LNCaP clone FGC (cell line): ENCODE data around the gene RGS1.
"Not testable (repeated sequence)": the region's sequence is repeated elsewhere in the genome, so short reads cannot be mapped to it uniquely, and the experiment has no call there.

Experiments
- DNase-seq: peaks from one replicate; pipeline ENCODE4 v3.0.0-alpha.2; 2011; ENCODE audit warnings: low read depth
- H3K4me3 ChIP-seq: 2 replicates; pipeline ENCODE4 v1.5.1; 2011; ENCODE audit warnings: mild to moderate bottlenecking, low read depth, low read length, control low read depth
- CTCF ChIP-seq: IDR thresholded peaks from 2 replicates; pipeline ENCODE4 v1.5.1; 2012; ENCODE audit warnings: mild to moderate bottlenecking; ENCODE audit not compliant: control insufficient read depth, insufficient read depth; ENCODE audit errors: extremely low read depth

The RGS1 gene

GRCh38 chr1:192575499-192576189 is at the start of gene RGS1:
RGS1 (plus strand) TSS chr1:192575773; CDS start chr1:192575793, 20 bp downstream.
- no peak within 1 kb of the TSS for H3K4me3 ChIP-seq
- no peak for DNase-seq
- TF ChIP-seq CTCF, result no peak

GRCh38 chr1:192527111-192527795 is 48.3 kb upstream of the RGS1 start:
- no peak for TF ChIP-seq CTCF
- no peak for DNase-seq
- no peak overlapping the region for H3K4me3 ChIP-seq

GRCh38 chr1:192527950-192528349 is 47.6 kb upstream of the RGS1 start:
- DNase-seq, result no peak
- TF ChIP-seq CTCF, result no peak

GRCh38 chr1:192529031-192529755 is 46.4 kb upstream of the RGS1 start:
- TF ChIP-seq CTCF, result no peak
- H3K4me3 ChIP-seq, result no peak overlapping the region
- no peak for DNase-seq

More at GRCh38 chr1:192527950-192528349, 47.6 kb upstream of the RGS1 start:
- no peak overlapping the region for H3K4me3 ChIP-seq

GRCh38 chr1:192529811-192530210 is 45.8 kb upstream of the RGS1 start:
- no peak for TF ChIP-seq CTCF
- no peak for DNase-seq
- H3K4me3 ChIP-seq, result no peak overlapping the region

GRCh38 chr1:192530254-192530653 is 45.3 kb upstream of the RGS1 start:
- no peak overlapping the region for H3K4me3 ChIP-seq
- TF ChIP-seq CTCF, result no peak
- no peak for DNase-seq

- not testable (repeated sequence) for DNase-seq, H3K4me3 ChIP-seq
Measured at GRCh38 chr1:192531037-192531703, 44.4 kb upstream of the RGS1 start.
